Gastrocnemius medialis (tissue), 4 donors: ENCODE data around the gene ZNF549. TPM values are rescaled to one million over a fixed set of nuclear protein-coding genes. Genes with fewer than 3 reads are reported as not detected.

Experiments
- ATAC-seq, 2 donors: fragments of 150-250 bp; one replicate each; pipeline ENCODE4 v1.9.1; 2016
- DNase-seq, 2 donors: peaks; one replicate each; pipeline ENCODE4 v3.0.0-alpha.2; 2019
- H3K27ac ChIP-seq, 4 donors: fragments of 200-600 bp; sonication (generic); 1 replicate in 1 of 4; 2 replicates in 3 of 4; pipeline ENCODE4 v1.5.1; 2016 to 2018; ENCODE audit warnings: mild to moderate bottlenecking in 2 of 4, moderate library complexity in 1 of 4
- H3K27me3 ChIP-seq, 3 donors: fragments of 200-600 bp; sonication (generic) in 2 of 3; 1 replicate in 1 of 3; 2 replicates in 2 of 3; pipeline versions ENCODE4 v1.5.1 to v1.6.0; 2016 to 2019; ENCODE audit warnings: mild to moderate bottlenecking in 1 of 3, moderate library complexity in 1 of 3
- H3K36me3 ChIP-seq, 2 donors: fragments of 200-600 bp; sonication (generic) in 1 of 2; one replicate each; pipeline ENCODE4 v1.5.1; 2017 to 2018
- H3K4me1 ChIP-seq, 2 donors: fragments of 200-600 bp; sonication (generic) in 1 of 2; one replicate each; pipeline ENCODE4 v1.5.1; 2016 to 2017; ENCODE audit warnings: mild to moderate bottlenecking in 2 of 2
- H3K4me3 ChIP-seq, 4 donors: fragments of 200-600 bp; sonication (generic) in 3 of 4; 1 replicate in 1 of 4; 2 replicates in 3 of 4; pipeline ENCODE4 v1.5.1; 2016 to 2019; ENCODE audit warnings: mild to moderate bottlenecking in 2 of 4
- H3K9me3 ChIP-seq, 3 donors: fragments of 200-600 bp; sonication (generic) in 2 of 3; 1 replicate in 1 of 3; 2 replicates in 2 of 3; pipeline ENCODE4 v1.5.1; 2016 to 2019
- POLR2A ChIP-seq, 2 donors: fragments of 450-650 bp; IDR thresholded peaks; one replicate each; pipeline ENCODE4 v1.6.1; 2017; ENCODE audit warnings: antibody characterized with exemption in 2 of 2, mild to moderate bottlenecking in 2 of 2, moderate library complexity in 2 of 2
- in situ Hi-C, 4 donors: fragments of 200-750 bp; cut with MboI; loops; one replicate each; pipeline versions ENCODE4 v1.15.0 to v1.8.0; 2017; ENCODE audit warnings: low sequenced_read_pairs in 4 of 4
- intact Hi-C: fragments of 100-400 bp; cut with DNase I; formaldehyde crosslinking; loops from one replicate; pipeline ENCODE4 v1.15.1; 2023; ENCODE audit warnings: low total_unique reads
- total RNA-seq, 4 donors: library from RNA; depleted of rRNA; stranded (reverse); fragments of >200 nt; gene quantifications; one replicate each; pipeline versions ENCODE4 v1.1.0 to v1.2.3, GENCODE V29; 2016
- TF ChIP-seq, protein P1 (sequence below), 5 experiments: fragments of 450-650 bp in 3 of 5; fragments of 200-600 bp in 2 of 5; sonication (generic) in 2 of 5; IDR thresholded peaks in 4 of 5; conservative IDR thresholded peaks in 1 of 5; 1 replicate in 4 of 5; 2 replicates in 1 of 5; pipeline ENCODE4 v1.5.1; 2016 to 2019; ENCODE audit warnings: antibody characterized with exemption in 5 of 5, mild to moderate bottlenecking in 3 of 5, moderate library complexity in 3 of 5

ZNF549 gene
- total RNA-seq, 4 donors from 2014 or later: 1.7 to 3.4 (median 2.3) TPM

- ATAC-seq (no peak), DNase-seq (no peak)
- Histone ChIP-seq H3K36me3 (no peaks in the 10 kb centered on the region), H3K4me3 (no peak overlapping the region), H3K27me3 (no peaks in the 10 kb centered on the region), H3K9me3 (peaks cover 0 to 36% (median 14%) of the 10 kb centered on the region in 3 donors), H3K27ac (no peak overlapping the region), H3K4me1 (peaks cover 9 to 14% of the 10 kb centered on the region in 2 donors)
- intact Hi-C loops: no loop called here
- no peak for TF ChIP-seq POLR2A (IDR thresholded peaks at IDR 0.05)
- TF ChIP-seq, protein P1, sequence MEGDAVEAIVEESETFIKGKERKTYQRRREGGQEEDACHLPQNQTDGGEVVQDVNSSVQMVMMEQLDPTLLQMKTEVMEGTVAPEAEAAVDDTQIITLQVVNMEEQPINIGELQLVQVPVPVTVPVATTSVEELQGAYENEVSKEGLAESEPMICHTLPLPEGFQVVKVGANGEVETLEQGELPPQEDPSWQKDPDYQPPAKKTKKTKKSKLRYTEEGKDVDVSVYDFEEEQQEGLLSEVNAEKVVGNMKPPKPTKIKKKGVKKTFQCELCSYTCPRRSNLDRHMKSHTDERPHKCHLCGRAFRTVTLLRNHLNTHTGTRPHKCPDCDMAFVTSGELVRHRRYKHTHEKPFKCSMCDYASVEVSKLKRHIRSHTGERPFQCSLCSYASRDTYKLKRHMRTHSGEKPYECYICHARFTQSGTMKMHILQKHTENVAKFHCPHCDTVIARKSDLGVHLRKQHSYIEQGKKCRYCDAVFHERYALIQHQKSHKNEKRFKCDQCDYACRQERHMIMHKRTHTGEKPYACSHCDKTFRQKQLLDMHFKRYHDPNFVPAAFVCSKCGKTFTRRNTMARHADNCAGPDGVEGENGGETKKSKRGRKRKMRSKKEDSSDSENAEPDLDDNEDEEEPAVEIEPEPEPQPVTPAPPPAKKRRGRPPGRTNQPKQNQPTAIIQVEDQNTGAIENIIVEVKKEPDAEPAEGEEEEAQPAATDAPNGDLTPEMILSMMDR (IDR thresholded peaks at IDR 0.05 in 4 of 5, conservative IDR thresholded peaks at IDR 0.05 in 1 of 5): no peak
- in situ Hi-C loops: no loop called here
These were observed 36.4 kb downstream of the ZNF549 start for GRCh38 chr19:57563547-57563946.

DNA sequence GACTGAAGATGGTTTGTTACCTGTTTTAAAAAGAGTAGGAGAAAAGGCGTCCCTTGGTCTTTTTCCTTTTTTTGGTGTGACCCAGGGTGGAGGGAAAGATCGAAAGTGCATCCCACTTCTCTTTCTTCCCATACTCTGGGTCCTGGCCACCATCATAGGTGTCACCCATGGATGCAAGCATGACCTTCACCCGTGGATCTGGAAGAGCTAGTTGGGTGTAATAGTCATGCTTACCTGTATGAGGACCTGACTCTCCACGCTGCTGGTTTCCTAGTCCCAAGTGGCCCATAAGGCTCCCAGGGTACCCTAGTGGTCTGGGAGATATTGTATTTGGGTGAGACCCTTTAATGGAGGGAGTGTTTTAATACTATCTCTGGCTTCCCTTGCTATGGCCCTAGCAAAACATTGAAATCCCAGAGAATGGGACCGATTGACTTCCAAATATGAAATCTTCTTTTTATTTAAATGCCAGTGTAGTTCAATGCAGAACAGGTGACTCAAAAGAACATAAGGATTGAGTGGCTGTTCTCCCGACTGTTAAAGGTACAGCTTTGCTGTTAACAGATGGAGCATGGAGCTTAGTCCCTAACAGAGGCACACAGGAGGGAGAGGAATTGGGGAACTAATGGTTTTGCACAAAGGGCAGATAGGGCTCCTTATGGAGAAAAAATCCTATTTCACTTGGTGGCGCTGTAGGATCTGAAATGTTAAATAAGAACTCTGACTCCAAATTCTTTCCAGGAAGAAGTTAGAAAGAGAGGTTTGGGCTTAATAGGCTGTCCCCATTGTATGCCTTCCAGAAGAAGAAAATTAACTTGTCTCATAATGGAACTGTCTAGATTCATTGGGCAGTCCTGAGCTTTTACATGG is 39.5 kb downstream of the ZNF549 start:
- H3K36me3 ChIP-seq: peaks cover 0 to 10% of the 10 kb centered on the region in 2 donors
- no peak overlapping the region for H3K27ac ChIP-seq
- in situ Hi-C loops (no loop called here), intact Hi-C loops (no loop called here)
- ATAC-seq: no peak
- TF ChIP-seq, protein P1 (IDR thresholded peaks at IDR 0.05 in 4 of 5, conservative IDR thresholded peaks at IDR 0.05 in 1 of 5): no peak
- H3K4me3 ChIP-seq: peak overlapping the region in 1 of 4 donors; percentile 8
- H3K27me3 ChIP-seq: no peaks in the 10 kb centered on the region
- DNase-seq: no peak
- no peaks in the 10 kb centered on the region for H3K4me1 ChIP-seq
- H3K9me3 ChIP-seq: peaks cover 12 to 52% (median 22%) of the 10 kb centered on the region in 3 donors

- TF ChIP-seq, protein P1 (IDR thresholded peaks at IDR 0.05 in 4 of 5, conservative IDR thresholded peaks at IDR 0.05 in 1 of 5): no peak
- no peak for TF ChIP-seq POLR2A (IDR thresholded peaks at IDR 0.05)
- in situ Hi-C loops: no loop called here
- Histone ChIP-seq H3K27ac (no peak overlapping the region), H3K4me1 (no peaks in the 10 kb centered on the region), H3K36me3 (peaks cover 12 to 50% of the 10 kb centered on the region in 2 donors), H3K4me3 (no peak overlapping the region), H3K9me3 (peaks cover 28 to 82% (median 41%) of the 10 kb centered on the region in 3 donors), H3K27me3 (no peaks in the 10 kb centered on the region)
- ATAC-seq (no peak), DNase-seq (no peak)
- intact Hi-C loops: no loop called here
These were observed 43.6 kb downstream of the ZNF549 start for GRCh38 chr19:57570707-57571106.

DNA sequence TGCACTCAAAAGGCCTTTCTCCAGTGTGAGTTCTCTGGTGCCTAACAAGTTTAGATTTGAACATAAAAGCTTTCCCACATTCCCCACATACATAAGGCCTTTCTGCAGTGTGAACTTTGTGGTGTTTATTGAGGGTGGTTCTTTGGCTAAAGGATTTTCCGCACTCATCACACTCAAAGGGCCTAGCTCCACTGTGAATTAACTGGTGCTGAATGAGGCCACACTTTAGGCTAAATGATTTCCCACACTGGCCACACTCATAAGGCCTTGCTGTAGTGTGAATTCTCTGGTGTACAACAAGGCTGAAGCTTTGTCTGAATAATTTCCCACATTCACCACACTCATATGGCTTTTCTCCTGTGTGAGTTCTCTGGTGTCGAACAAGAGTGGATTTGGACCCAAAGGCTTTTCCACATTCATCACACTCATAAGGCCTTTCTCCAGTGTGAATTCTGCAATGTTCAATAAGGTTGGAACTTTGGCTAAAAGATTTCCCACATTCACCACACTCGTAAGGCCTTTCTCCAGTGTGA is 45.3 kb downstream of the ZNF549 start:
- in situ Hi-C loops: no loop called here
- no peak overlapping the region for H3K4me3 ChIP-seq
- no peak for DNase-seq
- peaks cover 28 to 64% (median 29%) of the 10 kb centered on the region in 3 donors for H3K9me3 ChIP-seq
- no peak for TF ChIP-seq POLR2A (IDR thresholded peaks at IDR 0.05)
- TF ChIP-seq, protein P1 (IDR thresholded peaks at IDR 0.05 in 4 of 5, conservative IDR thresholded peaks at IDR 0.05 in 1 of 5): no peak
- peaks cover 12 to 68% of the 10 kb centered on the region in 2 donors for H3K36me3 ChIP-seq
- H3K4me1 ChIP-seq: peaks cover 0 to 2% of the 10 kb centered on the region in 2 donors
- no peak overlapping the region for H3K27ac ChIP-seq
- ATAC-seq: no peak
- intact Hi-C loops: no loop called here
- H3K27me3 ChIP-seq: no peaks in the 10 kb centered on the region
